Fibroblast of skin of abdomen (primary cell): ENCODE data around the gene LRRD1.

Experiments used
- DNase-seq: peaks from one replicate; pipeline ENCODE4 v3.0.0-alpha.2; 2013

LRRD1 gene

GRCh38 chr7:92141161-92141560 lies 37.8 kb downstream of the LRRD1 start:
- no peak for DNase-seq

GRCh38 chr7:92137557-92137956 lies 41.4 kb downstream of the LRRD1 start:
- no peak for DNase-seq

- DNase-seq = peak; percentile 25
Measured at GRCh38 chr7:92135052-92135889, 43.7 kb downstream of the LRRD1 start.

GRCh38 chr7:92134271-92135051 lies 44.5 kb downstream of the LRRD1 start, which contains the start of gene CYP51A1:
CYP51A1 (minus strand) TSS chr7:92134477; CDS start chr7:92134364, 113 bp downstream.
- DNase-seq = peak; percentile 93

GRCh38 chr7:92133737-92134270 lies 45.1 kb downstream of the LRRD1 start:
- peak; percentile 62 for DNase-seq

- DNase-seq = no peak
Measured at GRCh38 chr7:92133133-92133736, 45.7 kb downstream of the LRRD1 start.

- DNase-seq = no peak
Measured at GRCh38 chr7:92131764-92132330, 47.1 kb downstream of the LRRD1 start.

GRCh38 chr7:92131093-92131492 lies 47.8 kb downstream of the LRRD1 start:
- no peak for DNase-seq

GRCh38 chr7:92121681-92122080 lies 57.3 kb downstream of the LRRD1 start:
- no peak for DNase-seq

GRCh38 chr7:92119213-92119759 lies 59.7 kb downstream of the LRRD1 start:
- DNase-seq = no peak

- DNase-seq = no peak
Measured at GRCh38 chr7:92116949-92117348, 62.0 kb downstream of the LRRD1 start.

GRCh38 chr7:92115821-92116220 lies 63.1 kb downstream of the LRRD1 start:
- no peak for DNase-seq

- no peak for DNase-seq
Measured at GRCh38 chr7:92110857-92111256, 68.1 kb downstream of the LRRD1 start.

- no peak for DNase-seq
Measured at GRCh38 chr7:92108821-92109220, 70.1 kb downstream of the LRRD1 start.

GRCh38 chr7:92102862-92103261 lies 76.1 kb downstream of the LRRD1 start:
- peak; percentile 8 for DNase-seq

GRCh38 chr7:92100534-92100933 lies 78.4 kb downstream of the LRRD1 start:
- no peak for DNase-seq

GRCh38 chr7:92095380-92095779 lies 83.6 kb downstream of the LRRD1 start:
- DNase-seq = no peak
